A549 treated with Mapracorat at 1 μM for 4 hours (cell line): Measurements from ENCODE around the gene NUDCD2. TPM values are rescaled to one million over a fixed set of nuclear protein-coding genes. Genes with fewer than 3 reads are reported as not detected.

ENCODE experiments used
- total RNA-seq: library from RNA; stranded (reverse); fragments of 200-300 nt; extraction: Qiagen RNA extraction; gene quantifications from 5 replicates; pipeline ENCODE4 v1.2.3, GENCODE V29; 2022

Gene NUDCD2, protein sequence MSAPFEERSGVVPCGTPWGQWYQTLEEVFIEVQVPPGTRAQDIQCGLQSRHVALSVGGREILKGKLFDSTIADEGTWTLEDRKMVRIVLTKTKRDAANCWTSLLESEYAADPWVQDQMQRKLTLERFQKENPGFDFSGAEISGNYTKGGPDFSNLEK
- total RNA-seq, result 33.3 to 34.8 TPM (median 33.9 TPM) in 5 replicates

DNA sequence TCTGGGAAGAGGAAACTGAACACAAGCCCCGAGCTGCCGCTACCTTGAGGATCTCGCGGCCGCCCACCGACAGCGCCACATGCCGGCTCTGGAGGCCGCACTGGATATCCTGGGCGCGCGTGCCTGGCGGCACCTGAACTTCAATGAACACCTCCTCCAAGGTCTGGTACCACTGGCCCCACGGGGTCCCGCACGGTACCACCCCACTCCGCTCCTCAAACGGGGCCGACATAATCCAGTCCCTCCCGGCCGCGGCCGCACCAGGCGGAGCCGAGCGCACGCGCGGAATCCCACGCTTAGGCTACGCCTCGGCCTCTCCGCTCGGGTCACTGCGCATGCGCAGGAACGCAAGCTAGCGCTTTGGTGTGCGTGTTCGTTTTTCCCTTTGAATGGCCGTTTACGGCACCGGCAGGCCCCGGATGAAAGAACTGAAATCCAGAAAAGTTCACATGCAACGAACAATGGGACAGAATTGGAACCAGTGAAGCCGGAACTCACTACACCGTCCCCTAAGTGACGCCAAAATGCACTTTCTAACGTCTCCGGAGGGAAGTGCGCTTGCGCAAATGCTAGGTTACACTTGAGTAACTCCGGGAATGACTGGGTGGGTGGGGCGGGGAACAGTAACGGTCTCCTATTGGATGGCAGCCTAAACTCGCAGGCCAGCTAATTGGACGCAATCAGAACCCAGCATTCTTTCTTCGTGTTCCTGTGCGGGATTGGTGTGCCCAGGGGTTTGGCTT lies at the start of gene NUDCD2:
NUDCD2 (minus strand) TSS at position 284 of the 743 bp plus-strand sequence; CDS start at position 232, 52 bp downstream.

DNA sequence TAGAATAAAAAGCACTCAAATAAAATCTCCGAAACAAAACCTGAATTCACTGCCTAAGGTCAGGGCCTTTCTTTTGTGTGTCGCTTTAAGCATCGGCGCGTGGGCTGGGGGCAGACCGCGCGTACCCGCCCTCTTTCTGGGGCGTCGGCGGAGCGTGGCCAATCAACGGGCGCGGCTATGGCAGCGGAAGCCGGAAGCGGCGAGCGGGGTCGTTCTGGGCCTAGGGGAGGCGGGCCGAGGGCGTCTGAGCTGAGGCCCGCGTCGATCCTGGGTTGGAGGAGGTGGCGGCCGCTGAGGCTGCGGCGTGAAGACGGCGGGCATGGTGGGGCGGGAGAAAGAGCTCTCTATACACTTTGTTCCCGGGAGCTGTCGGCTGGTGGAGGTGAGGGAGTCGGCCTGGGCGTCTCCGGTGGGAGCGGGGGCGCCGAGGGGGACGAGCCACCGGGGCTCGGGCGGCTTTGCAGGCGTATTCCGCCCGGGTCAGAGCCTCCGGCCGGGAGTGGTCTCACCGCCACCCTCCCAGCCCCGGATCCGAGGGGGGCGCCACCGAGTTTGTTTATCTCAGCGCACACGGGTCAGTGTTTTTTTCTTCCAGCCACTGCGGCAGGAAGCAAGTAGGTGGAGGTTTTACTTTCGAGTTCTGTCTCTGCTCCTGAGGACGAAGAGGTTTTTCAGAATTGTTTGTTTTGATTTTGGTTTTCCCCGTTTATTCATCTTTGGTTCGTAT lies 45.6 kb upstream of the NUDCD2 start, which contains the start of gene MAT2B:
MAT2B (plus strand) TSS at position 252 of the 727 bp plus-strand sequence; CDS start at position 320, 68 bp downstream.

DNA sequence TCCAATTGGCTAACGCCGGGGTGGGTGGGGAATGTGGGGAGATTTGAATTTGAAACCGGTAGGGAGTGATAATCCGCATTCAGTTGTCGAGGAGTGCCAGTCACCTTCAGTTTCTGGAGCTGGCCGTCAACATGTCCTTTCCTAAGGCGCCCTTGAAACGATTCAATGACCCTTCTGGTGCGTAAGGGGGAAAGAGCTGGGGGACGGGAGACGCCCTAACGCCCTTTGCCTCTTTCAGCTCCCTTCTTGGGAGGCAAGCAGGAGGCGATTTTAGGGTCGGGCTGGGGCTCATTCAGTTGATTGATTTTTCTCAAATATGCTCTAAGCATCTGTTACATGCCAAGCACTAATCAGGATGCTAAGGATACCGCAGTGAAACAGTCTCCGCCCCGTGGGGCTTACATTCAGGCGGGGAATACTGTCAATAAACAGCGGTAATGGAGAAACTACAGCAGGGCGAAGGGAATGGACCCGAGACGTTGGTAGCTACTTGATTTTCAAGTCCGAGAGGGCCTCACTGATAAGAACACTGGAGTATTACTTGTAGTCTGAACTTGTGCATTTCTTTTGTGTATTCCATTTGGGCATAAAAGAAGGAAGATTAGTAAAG lies 765 bp upstream of the NUDCD2 start, which contains the start of gene HMMR:
HMMR (plus strand) TSS at position 71 of the 610 bp plus-strand sequence; CDS start at position 132, 61 bp downstream.

DNA sequence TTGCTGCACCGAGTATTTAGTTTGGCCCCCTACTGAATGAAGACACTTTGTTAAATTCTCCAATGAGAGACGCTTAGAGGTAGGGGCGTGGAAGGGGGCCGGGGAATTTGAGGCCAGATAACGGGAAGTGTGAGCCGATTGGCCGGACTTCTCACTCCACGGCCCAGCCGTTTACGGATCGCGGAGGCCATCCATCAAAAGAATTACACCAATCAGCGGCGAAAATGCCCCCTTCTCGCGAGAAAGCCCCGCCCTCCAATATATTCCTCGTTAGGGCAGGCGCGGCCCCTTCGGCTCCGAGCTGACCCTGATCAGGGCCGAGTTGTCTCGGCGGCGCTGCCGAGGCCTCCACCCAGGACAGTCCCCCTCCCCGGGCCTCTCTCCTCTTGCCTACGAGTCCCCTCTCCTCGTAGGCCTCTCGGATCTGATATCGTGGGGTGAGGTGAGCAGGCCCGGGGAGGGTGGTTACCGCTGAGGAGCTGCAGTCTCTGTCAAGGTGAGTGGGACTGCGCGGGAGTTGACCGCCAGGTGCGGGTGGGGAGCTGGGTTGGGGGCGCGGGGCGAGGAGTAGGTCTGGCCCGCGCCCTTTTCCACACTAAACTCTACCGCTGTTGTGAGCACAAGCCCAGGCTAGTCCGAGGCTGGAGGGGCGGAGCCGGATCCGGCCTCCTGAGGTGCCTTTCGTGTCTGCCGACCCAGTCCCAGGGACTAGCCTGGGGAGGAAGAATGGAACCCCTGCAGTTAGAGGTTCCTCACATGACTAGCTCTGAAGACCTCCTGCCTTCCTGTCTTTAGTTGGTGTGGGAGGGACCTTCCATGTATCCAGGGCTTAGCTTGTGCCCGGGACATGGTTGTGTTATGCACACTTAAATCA lies 22.4 kb downstream of the NUDCD2 start, which contains the start of gene CCNG1:
CCNG1 (plus strand) TSS at position 287 of the 874 bp plus-strand sequence. CDS start 1,662 bp downstream, outside the sequence.

Other genes starting within 250 kb of the NUDCD2 start
- 56.6 to 70.9 TPM (median 61.5 TPM) in 5 replicates for gene CCNG1, start 22.5 kb downstream of the NUDCD2 start, total RNA-seq
- gene HMMR, start 530 bp upstream of the NUDCD2 start, total RNA-seq, result 21.3 to 28.0 TPM (median 25.2 TPM) in 5 replicates
- 38.6 to 48.4 TPM (median 43.7 TPM) in 5 replicates for gene MAT2B, start 45.5 kb upstream of the NUDCD2 start, total RNA-seq